Hematopoietic multipotent progenitor cell treated with erythropoietin and hydrocortisone succinate and interleukin-3 and kit ligand, for 8 days (in vitro differentiated cells): ENCODE measurements around the gene ZNF267.
"Not testable (repeated sequence)": the region's sequence is repeated elsewhere in the genome, so short reads cannot be mapped to it uniquely, and the experiment has no call there.

ENCODE experiments used
- DNase-seq: peaks from one replicate; pipeline ENCODE4 v3.0.0-alpha.2; 2015

The ZNF267 gene

DNA sequence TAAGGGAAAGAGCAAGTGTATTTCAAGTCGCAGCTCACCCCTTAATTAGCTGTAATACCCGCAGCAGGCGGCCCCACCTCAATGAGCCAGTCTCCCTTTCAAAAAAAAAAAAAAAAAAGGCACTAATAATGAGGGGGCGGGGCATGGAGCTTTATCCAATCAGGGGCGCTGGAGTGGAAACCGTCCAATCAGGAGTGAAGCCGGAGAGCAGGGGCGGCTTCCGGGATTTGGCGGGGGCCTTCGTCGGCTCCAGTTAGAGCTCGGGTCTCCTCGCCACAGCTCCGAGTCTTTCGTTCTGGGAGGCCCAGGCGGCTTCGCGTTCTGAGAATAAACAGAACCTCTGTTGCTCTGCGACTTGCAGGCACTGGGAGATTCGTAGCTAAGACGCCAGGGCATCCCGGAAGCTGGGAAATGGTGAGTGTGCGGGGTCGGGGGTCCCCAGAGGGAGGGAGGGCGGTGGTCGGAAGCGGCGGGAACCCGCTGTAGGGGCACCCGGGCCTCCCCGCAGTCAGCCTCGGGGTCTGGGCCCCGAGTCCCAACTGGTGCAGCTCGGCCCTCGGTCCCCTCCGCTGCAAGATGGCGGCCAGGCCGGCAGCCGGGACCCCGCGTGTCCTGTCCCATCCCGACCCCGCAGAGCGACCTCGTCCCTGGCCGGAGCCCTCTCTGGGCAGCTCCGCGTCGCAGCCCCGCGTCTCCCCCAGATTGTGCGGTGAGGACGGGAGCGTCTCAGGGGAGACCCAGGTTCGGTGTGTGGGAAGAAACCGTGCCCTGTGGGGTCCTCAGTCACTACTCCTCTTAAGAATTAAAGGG, at the start of gene ZNF267:
ZNF267 (plus strand) TSS at position 252 of the 810 bp plus-strand sequence; CDS start at position 412, 160 bp downstream.
- peak; percentile 95 for DNase-seq

DNA sequence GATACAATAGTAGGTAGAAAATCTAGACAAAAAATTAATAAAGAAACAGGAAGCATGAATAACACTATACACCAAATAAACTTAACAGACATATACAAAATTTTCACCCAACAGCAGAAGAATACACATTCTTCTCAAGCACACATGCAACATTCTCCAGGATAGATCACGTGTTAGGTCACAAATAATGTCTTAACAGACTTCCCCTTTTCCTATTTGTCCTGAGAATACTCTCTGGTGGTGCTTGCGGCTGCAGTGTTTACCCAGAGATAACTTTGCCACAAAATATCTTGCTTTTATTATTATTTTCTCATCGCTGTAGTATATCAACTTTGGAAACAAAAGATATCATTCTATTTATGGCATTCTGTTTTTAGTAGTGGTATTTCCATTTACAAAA, 40.6 kb upstream of the ZNF267 start:
- no peak for DNase-seq

DNA sequence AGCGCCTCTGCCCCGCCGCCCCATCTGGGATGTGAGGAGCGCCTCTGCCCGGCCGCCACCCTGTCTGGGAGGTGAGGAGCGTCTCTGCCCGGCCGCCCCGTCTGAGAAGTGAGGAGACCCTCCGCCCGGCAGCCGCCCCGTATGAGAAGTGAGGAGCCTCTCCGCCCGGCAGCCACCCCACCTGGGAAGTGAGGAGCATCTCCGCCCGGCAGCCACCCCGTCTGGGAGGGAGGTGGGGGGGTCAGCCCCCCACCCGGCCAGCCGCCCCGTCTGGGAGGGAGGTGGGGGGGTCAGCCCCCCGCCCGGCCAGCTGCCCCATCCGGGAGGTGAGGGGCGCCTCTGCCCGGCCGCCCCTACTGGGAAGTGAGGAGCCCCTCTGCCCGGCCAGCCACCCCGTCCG, 37.2 kb upstream of the ZNF267 start:
- not testable (repeated sequence) for DNase-seq

DNA sequence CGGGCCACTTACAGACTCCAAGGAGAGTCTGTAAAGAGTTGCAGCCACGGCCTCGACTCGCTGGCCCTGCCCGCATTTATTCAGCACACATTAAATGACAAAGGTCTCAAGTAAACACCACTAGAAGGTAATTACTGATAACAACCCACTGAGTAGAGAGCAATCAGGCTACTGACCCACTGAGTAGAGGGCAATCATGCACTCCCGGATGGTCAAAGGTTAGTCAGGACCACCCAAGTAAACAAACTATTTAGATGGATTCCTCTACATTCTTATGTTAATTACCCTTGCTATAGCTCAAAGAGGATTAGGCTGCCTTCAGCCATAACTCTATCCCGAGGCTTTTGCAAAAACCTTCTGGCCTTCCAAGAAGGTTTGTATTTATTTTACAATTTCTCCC, 30.7 kb upstream of the ZNF267 start:
- DNase-seq: no peak

DNA sequence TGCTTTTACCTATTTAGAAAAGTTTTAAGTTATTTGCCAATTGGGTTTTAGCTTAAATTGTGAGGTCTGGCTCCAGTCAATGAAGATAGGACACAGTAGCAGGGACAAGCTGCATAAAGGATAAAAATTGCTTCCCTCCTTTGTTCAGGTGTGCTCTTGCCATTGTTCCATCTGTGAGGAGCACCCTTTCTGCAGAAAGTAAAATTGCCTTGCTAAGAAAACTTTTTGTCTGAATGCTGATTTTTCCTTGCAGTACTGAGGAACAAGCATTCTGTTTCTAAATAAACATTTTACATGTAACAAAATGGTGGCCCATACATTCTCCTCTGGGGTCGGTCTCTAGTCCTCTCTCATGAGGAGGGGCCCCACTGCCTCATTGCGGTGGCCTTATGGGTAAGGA, 25.0 kb upstream of the ZNF267 start:
- not testable (repeated sequence) for DNase-seq

DNA sequence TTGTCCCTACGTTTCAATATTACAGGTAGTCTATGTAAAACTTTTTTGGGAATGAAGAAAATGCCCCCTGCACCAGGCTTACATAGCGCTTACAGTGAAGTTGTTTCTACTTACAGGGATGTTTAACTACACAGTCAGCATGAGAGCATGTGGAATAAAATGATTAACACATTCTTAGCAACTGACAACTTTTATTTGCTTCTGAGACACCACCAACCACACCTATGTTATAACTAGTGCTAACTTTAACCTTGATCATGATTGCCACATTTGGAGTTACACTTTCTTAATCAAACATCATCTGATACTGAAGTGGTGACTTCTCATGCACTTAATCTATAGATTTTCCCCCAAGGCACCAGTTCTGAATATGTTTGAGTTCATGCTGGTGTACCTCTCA, 20.3 kb upstream of the ZNF267 start:
- no peak for DNase-seq

DNA sequence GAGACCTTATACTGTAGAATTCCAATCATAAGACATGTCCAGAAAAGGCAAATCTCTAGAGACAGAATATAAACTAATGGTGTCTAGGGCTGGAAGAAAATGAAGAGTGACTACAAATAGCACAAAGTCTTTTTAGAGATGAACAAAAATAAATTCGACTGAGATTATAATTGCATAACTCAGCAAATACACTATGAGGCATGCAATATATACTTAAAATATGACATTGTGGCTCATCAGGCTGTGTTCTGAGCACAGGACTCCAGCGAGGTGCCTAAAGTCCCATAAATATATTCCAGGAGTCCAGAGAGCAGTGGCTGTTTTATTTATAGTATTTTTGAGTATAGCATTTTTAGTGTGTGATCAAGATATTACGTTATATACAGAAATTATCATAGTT, 13.1 kb upstream of the ZNF267 start:
- DNase-seq: no peak

DNA sequence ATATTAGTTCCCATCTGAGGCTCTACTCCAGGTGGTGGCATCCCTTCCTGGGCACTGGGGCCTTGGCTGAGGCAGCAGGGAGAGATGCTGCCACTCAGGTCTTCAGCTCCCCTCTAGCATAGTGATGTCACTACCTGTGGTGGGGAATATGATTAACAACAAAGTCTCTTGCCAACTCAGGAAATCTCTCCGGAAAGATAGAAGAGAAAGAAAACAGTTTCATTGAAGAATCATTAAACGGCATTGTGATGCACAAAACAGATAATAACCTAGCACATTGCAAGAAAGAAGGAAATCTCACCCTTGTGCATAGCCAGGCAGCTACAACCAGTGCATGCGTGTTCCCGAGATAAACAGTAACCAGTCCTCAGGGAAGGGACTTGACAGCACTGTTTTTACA, 12.2 kb upstream of the ZNF267 start:
- no peak for DNase-seq

DNA sequence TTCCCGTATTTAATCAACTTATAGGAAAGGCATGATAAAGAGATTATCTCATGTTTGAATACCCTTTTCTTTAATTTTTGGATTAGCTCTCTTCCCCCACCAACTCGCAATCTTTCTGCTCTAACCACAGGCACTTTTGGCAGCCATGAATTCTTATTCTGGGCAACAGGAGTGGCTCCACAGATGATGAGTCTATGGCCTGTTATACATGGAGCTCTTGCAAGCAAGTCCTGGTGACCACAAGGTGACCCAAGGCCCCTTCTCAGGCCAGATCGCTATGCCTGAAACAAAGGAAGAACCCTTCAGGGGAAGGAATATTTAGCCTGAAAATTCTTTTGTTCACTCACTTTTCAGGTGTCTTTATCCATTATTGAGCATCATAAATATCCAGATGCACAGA, 10.8 kb upstream of the ZNF267 start:
- DNase-seq: no peak

DNA sequence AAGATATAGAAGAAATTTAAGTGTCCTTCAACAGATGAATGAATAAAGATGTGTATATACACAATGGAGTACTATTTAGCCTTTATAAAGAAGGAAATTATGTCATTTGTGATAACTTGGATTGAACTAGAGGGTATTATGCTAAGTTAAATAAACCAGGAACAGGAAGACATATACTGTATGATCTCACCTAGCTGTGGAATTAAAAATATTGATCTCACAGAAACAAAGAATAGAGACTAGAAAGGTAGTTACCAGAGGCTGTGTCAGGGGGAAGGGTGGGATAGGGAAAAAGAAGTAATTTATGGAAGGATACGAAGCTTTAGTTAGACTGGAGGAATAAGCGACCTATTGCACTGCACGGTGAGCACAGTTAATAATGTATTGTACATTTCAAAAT, 5.4 kb upstream of the ZNF267 start:
- no peak for DNase-seq

DNA sequence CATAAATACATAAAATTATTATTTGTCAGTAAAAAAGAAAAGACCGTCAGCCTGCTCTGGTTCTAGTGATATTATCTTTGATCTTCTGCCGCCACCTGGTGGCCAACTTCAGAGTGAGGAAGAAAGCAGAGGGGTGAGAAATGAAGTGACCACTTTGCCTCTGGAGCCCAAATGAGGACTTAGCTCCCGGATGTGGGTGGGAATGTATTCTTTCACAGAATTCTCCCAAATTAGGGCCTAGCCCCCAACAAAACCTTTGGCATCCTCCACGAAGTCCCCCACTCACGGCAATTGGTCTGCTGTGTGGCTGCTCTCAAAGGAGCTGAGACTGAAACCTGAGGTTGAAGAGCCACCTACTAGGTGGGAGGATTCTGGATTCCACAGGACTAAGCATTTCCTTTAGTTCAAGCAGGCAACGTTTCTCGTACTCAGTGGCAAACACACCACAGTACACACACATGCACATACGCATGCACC, 4.9 kb upstream of the ZNF267 start:
- peak; percentile 82 for DNase-seq

DNA sequence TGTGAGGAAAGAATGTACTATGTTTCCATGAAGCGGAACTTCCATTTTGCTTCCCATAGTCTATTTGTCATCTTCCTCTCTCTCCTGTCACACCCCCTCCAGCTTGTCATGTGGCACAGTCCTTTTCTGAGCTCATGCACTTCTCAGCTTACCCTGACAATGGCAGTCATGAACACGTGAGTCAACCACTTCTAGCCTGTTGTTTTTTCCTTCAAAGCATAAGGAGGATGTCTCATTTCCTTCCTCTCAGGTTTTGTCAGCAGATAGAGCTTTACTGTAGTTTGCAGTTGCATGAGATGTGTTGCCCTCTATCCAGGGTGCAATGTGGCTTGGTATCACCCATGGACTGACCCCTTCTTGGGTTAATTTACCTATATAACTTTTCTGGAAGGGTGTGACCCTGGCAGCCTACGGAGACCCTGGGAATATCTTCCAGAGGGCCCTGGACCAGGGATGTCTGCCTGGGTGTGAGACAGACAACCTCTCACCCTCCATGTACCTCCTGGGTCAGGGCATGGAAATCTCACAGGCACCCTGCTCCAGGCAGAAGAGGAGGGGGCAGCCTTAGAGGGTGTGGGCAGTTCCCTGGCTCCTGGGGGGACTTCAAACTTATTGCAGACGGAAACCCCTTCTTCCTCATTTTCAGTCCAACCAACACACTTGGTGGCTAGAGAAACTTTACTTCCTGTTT, 4.0 kb upstream of the ZNF267 start:
- DNase-seq: peak; percentile 45

DNA sequence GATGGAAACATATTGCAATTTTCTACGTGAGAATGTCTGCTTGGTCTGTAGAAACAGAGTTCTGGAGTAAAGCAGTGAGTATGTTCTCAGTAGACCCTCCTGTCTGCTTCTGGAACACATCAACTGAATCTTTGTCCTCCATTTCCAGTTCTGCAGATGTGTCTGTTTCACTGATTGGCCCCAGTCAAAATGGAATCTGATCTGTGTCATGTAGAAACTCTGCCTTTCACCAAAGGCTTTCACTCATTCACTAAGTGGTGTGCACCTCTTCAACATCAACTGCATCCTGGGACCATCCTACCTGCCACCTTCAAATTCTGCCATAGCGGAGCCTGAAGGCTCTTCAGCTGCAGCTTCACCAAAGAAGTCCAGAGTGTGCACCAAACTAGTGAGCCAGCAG, 2.8 kb upstream of the ZNF267 start:
- DNase-seq: no peak

DNA sequence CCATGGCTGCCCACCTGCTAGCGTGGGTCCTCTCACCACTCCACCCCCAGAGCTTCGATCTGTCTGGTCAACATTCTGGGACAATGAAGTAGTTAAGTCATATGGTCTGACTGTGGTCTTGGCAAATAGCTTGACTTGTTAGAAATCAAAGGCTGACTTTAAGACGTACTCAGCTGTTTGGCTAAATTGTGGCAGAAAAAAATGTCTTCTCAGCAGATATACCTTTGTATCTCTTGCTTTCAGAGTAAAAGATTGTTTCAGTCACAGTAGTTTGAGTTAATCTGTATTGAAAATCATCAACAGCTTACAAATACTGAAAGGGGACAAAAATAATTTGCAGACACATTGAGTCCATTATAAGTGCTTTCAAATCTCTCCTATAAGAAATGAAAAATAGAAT, 2.1 kb upstream of the ZNF267 start:
- DNase-seq: no peak

DNA sequence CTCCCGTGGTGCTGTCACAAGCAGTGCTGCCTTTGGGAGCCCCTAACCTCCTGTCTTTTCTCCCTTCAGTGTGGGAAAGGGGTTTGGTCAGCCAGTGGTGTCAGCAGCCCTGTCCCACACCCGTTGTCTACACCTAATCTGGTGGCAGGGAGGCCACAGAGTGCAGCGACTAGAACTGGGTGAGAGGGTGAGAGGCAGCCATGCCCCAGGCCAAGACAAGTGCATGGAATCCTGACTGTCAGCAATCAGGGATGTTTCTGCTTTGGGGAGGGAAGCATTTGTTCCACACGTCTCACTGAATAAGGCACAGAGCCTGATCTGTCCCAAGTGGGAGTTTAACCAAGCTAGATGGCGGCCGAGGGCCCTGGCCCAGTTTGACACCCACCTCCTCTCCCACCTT, 1.4 kb upstream of the ZNF267 start:
- no peak for DNase-seq

DNA sequence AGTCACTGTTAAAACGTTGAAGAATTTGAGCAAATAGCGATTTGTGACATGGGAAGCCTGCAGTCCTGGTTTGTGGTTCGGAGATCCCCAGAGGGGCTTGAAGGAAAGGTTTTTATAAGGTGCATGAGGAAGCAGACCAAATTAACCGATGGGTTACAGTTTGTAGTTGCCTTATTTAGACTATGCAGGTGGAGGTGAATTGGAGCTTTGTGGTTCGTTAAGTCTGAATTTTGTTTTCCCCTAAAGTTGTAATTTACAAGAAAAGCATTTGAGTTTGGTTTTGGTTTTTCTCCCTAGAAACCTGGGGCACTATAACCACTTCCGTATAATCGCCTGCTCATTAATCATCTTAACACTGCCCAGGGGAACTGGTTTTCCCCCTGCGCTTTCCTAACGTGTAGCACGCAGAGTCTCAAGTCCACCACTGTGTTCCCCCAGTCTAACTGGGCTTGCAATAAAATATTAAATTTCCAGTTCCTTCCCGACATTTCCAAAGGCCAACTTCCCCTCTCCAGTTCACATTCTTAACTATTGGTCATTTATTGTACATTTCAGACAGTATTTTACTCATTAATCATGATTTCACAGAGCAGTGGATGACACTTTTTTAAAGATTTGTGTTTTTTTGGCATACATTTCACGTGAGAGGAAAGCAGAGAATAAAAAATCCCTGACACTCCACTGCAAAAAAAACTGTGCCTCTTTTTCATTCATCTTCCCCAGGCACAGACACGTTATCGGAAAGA, 932 bp downstream of the ZNF267 start:
- peak; percentile 59 for DNase-seq

DNA sequence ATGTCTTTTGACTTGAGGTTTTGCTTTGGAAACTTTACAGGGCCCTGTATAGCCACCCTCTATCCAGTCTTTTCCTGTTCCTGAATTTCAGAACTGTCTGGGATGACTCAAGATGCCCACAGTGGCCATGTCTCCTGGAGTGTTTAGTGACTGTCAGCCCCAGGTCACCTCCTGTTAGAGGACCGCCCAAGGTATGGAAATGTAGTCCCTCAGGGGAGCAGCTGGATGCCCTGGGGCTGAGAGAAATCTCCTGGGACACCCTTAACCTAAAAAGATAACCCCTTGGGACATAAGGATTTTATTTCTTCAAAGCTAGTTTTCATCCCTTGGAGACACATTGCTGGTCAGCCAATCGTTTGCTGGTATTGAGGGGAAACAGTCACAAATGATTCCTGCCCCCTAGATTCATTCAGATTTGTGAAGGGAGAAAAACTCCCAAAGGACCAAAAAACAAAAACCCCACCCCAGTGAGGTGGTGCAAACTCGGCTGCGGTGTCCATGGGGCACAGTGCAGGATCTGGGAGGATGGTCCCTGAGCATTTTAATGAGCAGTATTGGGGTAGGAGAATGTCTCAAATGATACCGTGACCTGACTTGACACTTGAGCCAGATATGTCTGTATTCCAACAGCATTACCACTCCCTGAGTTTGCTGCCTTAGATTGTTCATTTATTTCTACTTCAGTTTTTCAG, 1.7 kb downstream of the ZNF267 start:
- DNase-seq: no peak

DNA sequence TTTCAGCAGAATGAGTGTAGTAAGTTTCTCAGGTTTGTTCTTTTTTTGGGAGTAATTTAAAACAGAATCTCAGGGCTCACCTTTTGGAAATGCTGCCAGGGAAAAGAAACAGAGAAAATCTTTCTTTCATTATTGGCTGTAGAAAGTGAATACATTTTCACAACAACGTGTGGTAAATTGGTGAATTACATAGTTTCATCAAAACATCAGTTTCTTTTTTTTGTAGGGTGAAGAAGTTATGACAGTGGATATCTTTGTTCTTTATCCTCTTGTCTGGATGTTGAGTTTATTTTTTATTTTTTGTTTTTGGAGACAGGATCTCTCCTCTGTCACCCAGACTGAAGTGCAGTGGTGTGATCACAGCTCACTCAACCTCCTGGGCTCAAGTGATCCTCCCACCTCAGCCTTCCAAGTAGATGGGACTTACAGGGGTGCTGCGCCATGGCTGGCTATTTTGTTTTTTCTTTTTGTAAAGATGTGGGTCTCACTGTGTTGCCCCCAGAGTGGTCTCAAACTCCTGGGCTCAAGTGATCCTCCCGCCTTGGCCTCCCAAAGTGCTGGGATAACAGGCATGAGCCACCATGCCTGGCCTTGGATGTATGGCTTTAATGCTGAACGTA, 2.4 kb downstream of the ZNF267 start:
- DNase-seq: no peak

DNA sequence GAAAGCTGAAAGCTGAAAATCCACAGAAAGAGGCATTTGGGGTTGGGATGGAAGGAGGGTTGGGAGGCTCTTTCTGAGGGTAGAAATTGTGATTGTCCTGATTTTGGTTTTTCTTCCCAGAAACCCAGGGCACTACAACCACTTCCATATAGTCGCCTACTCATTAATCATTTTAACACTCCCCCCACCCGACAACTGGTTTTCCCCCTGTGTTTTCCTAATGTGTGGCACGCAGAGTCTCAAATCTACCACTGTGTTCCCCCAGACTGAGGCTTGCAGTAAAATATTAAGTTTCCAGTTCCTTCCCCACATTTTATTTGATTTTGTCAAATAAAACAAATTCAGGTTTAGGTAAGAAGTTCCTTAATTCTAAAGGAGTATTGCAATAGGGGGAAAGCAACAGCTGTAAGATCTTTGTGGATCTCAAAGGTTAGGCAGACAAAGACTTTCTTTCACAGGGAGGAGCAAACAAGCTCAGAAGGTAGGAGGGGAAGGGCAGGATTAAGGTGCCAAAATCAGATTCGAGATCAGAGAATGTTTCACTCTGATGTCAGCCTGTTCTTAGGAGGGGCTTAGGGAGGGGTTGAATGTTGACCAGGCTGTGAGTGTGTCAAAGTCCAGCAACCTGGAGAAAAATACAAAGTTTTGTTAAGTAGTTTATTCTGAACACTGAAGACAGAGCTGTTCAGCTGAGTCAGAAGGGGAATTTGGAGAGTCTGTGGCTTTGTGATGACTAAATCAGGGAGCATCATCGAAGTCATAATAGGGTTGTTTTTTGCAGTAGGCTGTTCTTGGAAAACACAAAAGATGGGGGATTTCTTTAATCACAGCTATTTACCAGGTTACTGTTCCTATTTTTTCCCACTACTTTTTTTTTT, 3.6 kb downstream of the ZNF267 start:
- no peak for DNase-seq

DNA sequence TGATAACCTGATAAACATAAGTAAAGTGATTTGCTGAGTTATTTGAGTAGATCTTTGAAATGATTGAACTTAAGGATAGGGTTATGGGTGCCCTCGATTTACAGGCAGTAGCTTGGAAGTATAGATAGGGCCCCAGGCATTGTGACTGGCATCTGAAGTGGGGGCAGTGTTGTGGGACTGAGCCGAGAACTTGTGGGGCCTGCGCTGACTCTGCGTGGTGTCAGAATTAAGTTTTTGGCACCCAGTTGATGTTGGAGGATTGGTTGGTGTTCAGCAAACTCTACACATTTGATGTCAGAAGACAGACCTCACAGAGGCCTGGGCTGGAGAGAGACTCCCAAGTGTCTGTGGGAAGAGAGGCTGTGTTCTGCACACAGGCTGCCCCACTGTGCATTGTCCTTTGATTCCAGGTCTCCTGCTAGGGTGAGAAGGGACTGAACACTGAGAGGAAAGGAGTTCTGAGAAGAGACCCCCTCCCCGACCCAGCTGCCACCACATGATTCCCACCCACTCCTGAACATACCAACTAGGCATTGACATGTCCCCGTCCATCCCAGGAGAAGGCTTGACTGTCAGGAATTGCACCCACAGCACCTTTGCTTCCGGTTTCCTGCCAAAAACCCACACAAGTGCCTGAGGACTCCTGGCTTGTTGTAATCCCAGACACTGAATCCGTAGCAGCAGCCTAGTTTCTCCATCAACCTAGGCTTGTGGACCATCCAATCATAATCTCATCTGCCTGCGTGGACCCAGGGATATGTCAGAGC, 4.5 kb downstream of the ZNF267 start:
- no peak for DNase-seq

DNA sequence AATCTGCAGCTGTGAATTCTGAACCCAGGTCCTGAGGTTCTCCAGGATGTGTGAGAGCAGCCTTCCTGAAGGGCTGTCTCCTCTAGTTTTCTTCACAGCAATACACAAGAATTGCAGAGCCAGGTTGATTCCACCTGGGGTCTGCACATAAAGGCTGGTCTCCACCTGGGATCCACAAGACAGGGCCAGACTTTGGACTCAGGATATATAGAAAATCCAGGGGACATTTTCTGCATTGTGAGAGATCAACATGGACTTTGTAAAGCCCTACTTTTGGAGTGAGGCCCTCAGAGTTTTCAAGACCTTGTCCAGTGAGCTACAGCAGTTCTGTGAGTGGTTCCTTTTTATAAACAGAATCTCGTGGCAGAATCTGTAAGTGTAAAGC, 6.3 kb downstream of the ZNF267 start:
- no peak for DNase-seq
